IMR-90 (cell line): ENCODE data around the gene CAV3.

Experiments
- CEBPB ChIP-seq: IDR thresholded peaks from 2 replicates; pipeline ENCODE4 v1.6.1; 2012; ENCODE audit warnings: low read depth, low read length, improper control_type of control experiment
- CTCF ChIP-seq: conservative IDR thresholded peaks from 2 replicates; pipeline ENCODE4 v1.5.1; 2012; ENCODE audit warnings: mild to moderate bottlenecking, low read depth, low read length, improper control_type of control experiment
- FOS ChIP-seq: fragments of 150-350 bp; IDR thresholded peaks from 2 replicates; pipeline ENCODE4 v1.6.1; 2016; ENCODE audit warnings: low read depth, low read length
- MAZ ChIP-seq: IDR thresholded peaks from 2 replicates; pipeline ENCODE4 v1.6.1; 2012; ENCODE audit warnings: low read depth, mild to moderate bottlenecking, low read length, improper control_type of control experiment, moderate library complexity, borderline replicate concordance
- MXI1 ChIP-seq: IDR thresholded peaks from 2 replicates; pipeline ENCODE4 v1.6.1; 2012; ENCODE audit warnings: low read depth, mild to moderate bottlenecking, low read length, moderate library complexity, borderline replicate concordance
- POLR2A ChIP-seq: IDR thresholded peaks from 2 replicates; pipeline ENCODE4 v1.6.1; 2012; ENCODE audit warnings: mild to moderate bottlenecking, low read depth, low read length
- RAD21 ChIP-seq: IDR thresholded peaks from 2 replicates; pipeline ENCODE4 v1.6.1; 2012; ENCODE audit warnings: low read length, improper control_type of control experiment
- RFX5 ChIP-seq: IDR thresholded peaks from 2 replicates; pipeline ENCODE4 v1.8.0; 2012; ENCODE audit warnings: low read depth, mild to moderate bottlenecking, low read length, moderate library complexity

DNA sequence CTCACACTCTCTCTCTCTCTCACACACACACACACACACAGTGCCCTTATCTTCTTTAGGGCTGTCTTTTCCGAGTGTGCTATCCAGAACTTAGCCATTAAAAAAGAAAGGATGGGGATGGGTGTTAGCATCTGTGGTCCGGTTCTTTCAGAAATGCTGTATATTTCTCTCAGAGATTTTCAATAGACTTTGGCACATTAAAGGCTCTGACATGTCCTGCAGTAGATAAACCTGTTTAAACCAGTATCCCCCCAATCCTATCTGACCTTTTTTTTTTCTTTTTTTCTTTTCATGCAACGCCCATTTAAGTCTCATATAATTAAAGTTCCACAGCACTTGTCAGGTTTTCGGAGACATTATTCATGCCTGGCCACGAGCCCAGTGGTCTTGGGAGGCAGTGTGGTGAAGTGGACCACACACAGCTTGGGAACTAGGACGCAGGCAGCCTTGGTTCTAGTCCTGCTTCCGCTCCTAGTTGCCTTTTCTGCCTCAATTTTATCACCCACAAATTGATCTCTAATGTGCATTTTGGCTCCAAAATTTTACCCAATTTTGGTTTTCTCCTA is 13.3 kb downstream of the CAV3 start:
- TF ChIP-seq CTCF (no peak), POLR2A (no peak), CEBPB (no peak), RFX5 (no peak), MXI1 (no peak), RAD21 (no peak), FOS (no peak), MAZ (no peak)
